Fibroblast of the aortic adventitia (primary cell): ENCODE data around the gene AVPR2. TPM values are rescaled to one million over a fixed set of nuclear protein-coding genes. Genes with fewer than 3 reads are reported as not detected.

Source experiments
- DNase-seq: peaks from one replicate; pipeline ENCODE4 v3.0.0-alpha.2; 2010; ENCODE audit warnings: low read depth
- H3K4me3 ChIP-seq: 2 replicates; pipeline ENCODE4 v1.5.1; 2011; ENCODE audit warnings: low read depth, mild to moderate bottlenecking, control low read depth, low read length, moderate library complexity
- total RNA-seq: library from RNA; depleted of rRNA; stranded (reverse); fragments of >200 nt; gene quantifications from 2 replicates; pipeline ENCODE4 v1.2.3, GENCODE V29; 2012; ENCODE audit warnings: low replicate concordance
- TF ChIP-seq, protein P1 (sequence below): IDR thresholded peaks from 2 replicates; pipeline ENCODE4 v1.5.1; 2011; ENCODE audit warnings: mild to moderate bottlenecking, low read length, control low read depth, inconsistent platforms; ENCODE audit not compliant: insufficient read depth

The AVPR2 gene
- total RNA-seq: not detected in 2 replicates

DNA sequence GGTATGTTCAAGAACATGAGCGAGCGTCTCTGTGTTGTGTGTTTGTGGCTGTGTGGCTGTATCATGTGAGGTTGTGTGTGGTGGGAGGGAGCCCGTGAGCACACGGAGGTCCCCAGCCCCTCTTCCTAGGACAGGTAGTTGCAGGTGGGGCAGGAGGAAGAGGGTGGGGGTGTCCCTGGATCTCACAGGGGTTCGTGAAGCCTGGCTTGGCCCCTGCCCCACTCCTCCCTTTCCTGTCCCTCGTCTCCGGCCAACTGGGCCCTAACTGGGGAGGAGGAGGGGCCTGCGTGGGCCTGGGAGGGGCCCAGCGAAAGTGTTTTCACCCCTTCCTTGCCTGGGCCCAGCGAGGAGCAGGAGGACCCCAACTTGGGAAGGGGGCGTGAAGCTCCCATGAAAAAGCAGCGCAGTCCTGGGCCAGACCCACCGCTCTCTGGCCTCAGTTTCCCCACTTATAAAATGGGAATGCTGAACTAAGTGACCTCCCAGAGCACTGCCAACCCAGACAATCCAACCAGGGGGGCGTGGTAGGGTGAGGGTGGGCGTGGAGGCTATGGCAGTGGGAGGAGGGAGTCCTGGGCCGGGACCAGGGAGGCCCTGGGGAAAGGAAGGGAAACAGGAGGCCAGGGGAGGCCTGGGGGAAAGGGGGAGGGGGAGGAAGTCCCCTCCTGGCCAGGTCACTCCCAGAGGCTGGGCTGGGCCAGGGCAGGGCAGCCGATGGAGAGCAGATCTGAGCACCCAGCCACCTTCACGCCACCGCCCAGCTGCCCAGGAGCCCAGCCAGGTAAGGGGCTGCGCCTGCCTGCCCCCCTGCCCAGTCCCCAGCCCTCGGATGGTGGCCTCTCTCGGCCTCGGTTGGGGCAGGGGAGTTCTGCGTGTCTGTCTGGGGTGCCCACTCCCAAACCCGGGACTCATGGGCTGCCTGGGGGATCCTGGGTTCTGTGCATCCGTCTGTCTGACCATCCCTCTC is at the start of gene AVPR2:
Gene AVPR2, plus strand, starts transcription at position 683 of the 967 bp plus-strand sequence. CDS start 473 bp downstream, outside the sequence.
- H3K4me3 ChIP-seq: no peak within 1 kb of the TSS
- DNase-seq: no peak
- TF ChIP-seq, protein P1, sequence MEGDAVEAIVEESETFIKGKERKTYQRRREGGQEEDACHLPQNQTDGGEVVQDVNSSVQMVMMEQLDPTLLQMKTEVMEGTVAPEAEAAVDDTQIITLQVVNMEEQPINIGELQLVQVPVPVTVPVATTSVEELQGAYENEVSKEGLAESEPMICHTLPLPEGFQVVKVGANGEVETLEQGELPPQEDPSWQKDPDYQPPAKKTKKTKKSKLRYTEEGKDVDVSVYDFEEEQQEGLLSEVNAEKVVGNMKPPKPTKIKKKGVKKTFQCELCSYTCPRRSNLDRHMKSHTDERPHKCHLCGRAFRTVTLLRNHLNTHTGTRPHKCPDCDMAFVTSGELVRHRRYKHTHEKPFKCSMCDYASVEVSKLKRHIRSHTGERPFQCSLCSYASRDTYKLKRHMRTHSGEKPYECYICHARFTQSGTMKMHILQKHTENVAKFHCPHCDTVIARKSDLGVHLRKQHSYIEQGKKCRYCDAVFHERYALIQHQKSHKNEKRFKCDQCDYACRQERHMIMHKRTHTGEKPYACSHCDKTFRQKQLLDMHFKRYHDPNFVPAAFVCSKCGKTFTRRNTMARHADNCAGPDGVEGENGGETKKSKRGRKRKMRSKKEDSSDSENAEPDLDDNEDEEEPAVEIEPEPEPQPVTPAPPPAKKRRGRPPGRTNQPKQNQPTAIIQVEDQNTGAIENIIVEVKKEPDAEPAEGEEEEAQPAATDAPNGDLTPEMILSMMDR: no peak

DNA sequence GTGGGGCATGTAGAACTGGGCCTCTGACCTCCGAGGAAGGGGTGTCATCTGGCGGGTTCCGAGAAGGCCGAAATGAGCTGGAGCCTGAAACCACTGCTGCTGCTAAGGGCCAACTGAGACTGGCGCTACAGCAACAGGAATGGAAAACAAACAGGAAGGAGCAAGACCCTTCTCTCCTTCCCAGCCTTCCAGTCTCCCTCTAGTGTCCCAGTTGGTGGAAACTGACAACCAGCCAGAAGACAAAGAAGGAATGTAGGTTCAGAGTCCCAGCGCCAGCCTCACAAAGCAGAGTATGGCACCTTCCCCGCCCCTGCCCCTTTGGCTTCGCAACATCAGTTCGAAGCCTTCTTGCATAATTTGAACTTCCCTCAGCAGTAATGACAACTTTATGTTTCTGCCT is 49.8 kb upstream of the AVPR2 start:
- no peak overlapping the region for H3K4me3 ChIP-seq
- TF ChIP-seq, protein P1: no peak
- DNase-seq: no peak

- H3K4me3 ChIP-seq: no peak overlapping the region
- TF ChIP-seq, protein P1: no peak
- no peak for DNase-seq
Observed at GRCh38 chrX:153857348-153857903, 47.0 kb upstream of the AVPR2 start.

- no peak overlapping the region for H3K4me3 ChIP-seq
- DNase-seq: no peak
- TF ChIP-seq, protein P1: no peak
Observed at GRCh38 chrX:153861151-153861550, 43.3 kb upstream of the AVPR2 start.

- no peak for DNase-seq
- TF ChIP-seq, protein P1: no peak
- no peak overlapping the region for H3K4me3 ChIP-seq
Observed at GRCh38 chrX:153861733-153862310, 42.7 kb upstream of the AVPR2 start.

GRCh38 chrX:153862369-153863250 is 41.9 kb upstream of the AVPR2 start:
- TF ChIP-seq, protein P1: no peak
- H3K4me3 ChIP-seq: no peak overlapping the region
- no peak for DNase-seq
